GM23338 (cell line): ENCODE data around the gene MESP1. TPM values are rescaled to one million over a fixed set of nuclear protein-coding genes. Genes with fewer than 3 reads are reported as not detected.
"Not testable (repeated sequence)": the region's sequence is repeated elsewhere in the genome, so short reads cannot be mapped to it uniquely, and the experiment has no call there.

Experiments
- ATAC-seq: fragments of 200-7000 bp; cut with Tn5 transposase; 3 replicates; pipeline ENCODE4 v1.9.1; 2020
- DNase-seq: peaks from one replicate; pipeline ENCODE4 v3.0.0-alpha.2; 2015; ENCODE audit warnings: low spot score
- H2AFZ ChIP-seq: fragments of 200-600 bp; sonication (generic); 2 replicates; pipeline ENCODE4 v1.8.0; 2016; ENCODE audit warnings: antibody characterized with exemption, mild to moderate bottlenecking, moderate library complexity
- H3F3A ChIP-seq: fragments of 200-600 bp; sonication (generic); replicated peaks from 2 replicates; pipeline ENCODE4 v1.8.0; 2017; ENCODE audit warnings: antibody characterized with exemption, mixed run types, low read depth
- H3K27ac ChIP-seq: fragments of 200-600 bp; sonication (generic); 2 replicates; pipeline ENCODE4 v1.6.1; 2016; ENCODE audit warnings: low read depth
- H3K27me3 ChIP-seq: fragments of 200-600 bp; sonication (generic); 2 replicates; pipeline ENCODE4 v1.8.0; 2016; ENCODE audit warnings: mild to moderate bottlenecking, mixed run types, moderate library complexity; ENCODE audit not compliant: insufficient read depth
- H3K36me3 ChIP-seq: fragments of 200-600 bp; sonication (generic); 2 replicates; pipeline ENCODE4 v1.8.0; 2016; ENCODE audit warnings: mild to moderate bottlenecking; ENCODE audit not compliant: insufficient read depth
- H3K4me1 ChIP-seq: fragments of 200-600 bp; sonication (generic); 2 replicates; pipeline ENCODE4 v1.8.0; 2016; ENCODE audit warnings: mild to moderate bottlenecking, moderate library complexity; ENCODE audit not compliant: insufficient read depth
- H3K4me2 ChIP-seq: fragments of 200-600 bp; sonication (generic); 2 replicates; pipeline ENCODE4 v1.7.1; 2017; ENCODE audit warnings: mixed run types
- H3K4me3 ChIP-seq: fragments of 200-600 bp; sonication (generic); 2 replicates; pipeline ENCODE4 v1.6.1; 2016; ENCODE audit warnings: mixed run types
- H3K79me2 ChIP-seq: fragments of 200-600 bp; sonication (generic); replicated peaks from 2 replicates; pipeline ENCODE4 v1.8.0; 2017; ENCODE audit warnings: mild to moderate bottlenecking; ENCODE audit not compliant: insufficient read depth
- H3K9me2 ChIP-seq: fragments of 200-600 bp; sonication (generic); 2 replicates; pipeline ENCODE4 v1.8.0; 2017; ENCODE audit not compliant: insufficient read depth
- H4K20me1 ChIP-seq: fragments of 200-600 bp; sonication (generic); replicated peaks from 2 replicates; pipeline ENCODE4 v1.8.0; 2017; ENCODE audit warnings: mild to moderate bottlenecking; ENCODE audit not compliant: insufficient read depth
- H3K27ac Mint-ChIP-seq: 2 replicates; pipeline ENCODE4 v1.8.0; 2020; ENCODE audit warnings: inconsistent platforms, mild to moderate bottlenecking, moderate library complexity, mixed read lengths
- H3K27me3 Mint-ChIP-seq: 3 replicates; pipeline ENCODE4 v1.8.0; 2022; ENCODE audit warnings: low read depth, mild to moderate bottlenecking, moderate library complexity, mixed read lengths, inconsistent platforms; ENCODE audit not compliant: insufficient read depth, poor library complexity
- H3K36me3 Mint-ChIP-seq: 3 replicates; pipeline ENCODE4 v1.8.0; 2021; ENCODE audit warnings: low read depth, mild to moderate bottlenecking, inconsistent platforms, moderate library complexity, mixed read lengths
- H3K4me1 Mint-ChIP-seq: 3 replicates; pipeline ENCODE4 v1.8.0; 2020; ENCODE audit warnings: mild to moderate bottlenecking, inconsistent platforms, mixed read lengths
- H3K4me3 Mint-ChIP-seq: 3 replicates; pipeline ENCODE4 v1.8.0; 2021; ENCODE audit warnings: moderate library complexity, mild to moderate bottlenecking, inconsistent platforms, mixed read lengths
- H3K9me3 Mint-ChIP-seq: 3 replicates; pipeline ENCODE4 v1.8.0; 2020; ENCODE audit warnings: moderate library complexity, mild to moderate bottlenecking, inconsistent platforms, mixed read lengths
- CTCF ChIP-seq, 2 experiments: fragments of 200-600 bp in 1 of 2; sonication (generic) in 1 of 2; conservative IDR thresholded peaks; 2 replicates each; pipeline versions ENCODE4 v1.5.1 to v1.6.1; 2016 to 2017; ENCODE audit warnings: antibody characterized with exemption in 2 of 2, low read depth in 2 of 2, mild to moderate bottlenecking in 2 of 2, moderate library complexity in 1 of 2
- ETS1 ChIP-seq: IDR thresholded peaks from 2 replicates; pipeline ENCODE4 v1.6.1; 2016; ENCODE audit warnings: antibody characterized with exemption
- EZH2 ChIP-seq: fragments of 200-600 bp; sonication (generic); IDR thresholded peaks from one replicate; pipeline ENCODE4 v1.8.0; 2017; ENCODE audit warnings: antibody characterized with exemption, mild to moderate bottlenecking, low read depth; ENCODE audit not compliant: unreplicated experiment
- JUNB ChIP-seq: IDR thresholded peaks from one replicate; pipeline ENCODE4 v1.6.1; 2016; ENCODE audit warnings: antibody characterized with exemption; ENCODE audit not compliant: unreplicated experiment
- NANOG ChIP-seq: IDR thresholded peaks from 2 replicates; pipeline ENCODE4 v1.6.1; 2016; ENCODE audit warnings: antibody characterized with exemption, borderline replicate concordance
- POLR2AphosphoS5 ChIP-seq: IDR thresholded peaks from 2 replicates; pipeline ENCODE4 v1.6.1; 2016; ENCODE audit warnings: antibody characterized with exemption, low read depth
- STAT1 ChIP-seq: IDR thresholded peaks from one replicate; pipeline ENCODE4 v1.6.1; 2016; ENCODE audit warnings: antibody characterized with exemption; ENCODE audit not compliant: unreplicated experiment
- ZNF114 ChIP-seq: fragments of 250-450 bp; sonication (Bioruptor Pico); IDR thresholded peaks from 2 replicates; pipeline ENCODE4 v1.5.0; 2020; ENCODE audit warnings: mild to moderate bottlenecking, moderate library complexity
- polyA plus RNA-seq: library from polyadenylated mRNA; unstranded; fragments of >200 nt; fragmentation: Nextera tagmentation; extraction: Ambion mirVana; gene quantifications from 2 replicates; pipeline ENCODE4 v1.2.1, GENCODE V29; 2016
- total RNA-seq: library from RNA; depleted of rRNA; stranded (reverse); fragments of >200 nt; shearing (Covaris generic); gene quantifications from 2 replicates; pipeline ENCODE4 v1.2.3, GENCODE V29; 2014
- TF ChIP-seq, protein P1 (sequence below): IDR thresholded peaks from one replicate; pipeline ENCODE4 v1.6.1; 2018; ENCODE audit warnings: antibody characterized with exemption; ENCODE audit not compliant: unreplicated experiment

Gene MESP1
- total and polyA plus RNA-seq, 2 experiments from 2014 or later, result 0.21 to 0.91 TPM

GRCh38 chr15:89783111-89783860 lies 32.2 kb upstream of the MESP1 start (continued):
- no peak for TF ChIP-seq EZH2

DNA sequence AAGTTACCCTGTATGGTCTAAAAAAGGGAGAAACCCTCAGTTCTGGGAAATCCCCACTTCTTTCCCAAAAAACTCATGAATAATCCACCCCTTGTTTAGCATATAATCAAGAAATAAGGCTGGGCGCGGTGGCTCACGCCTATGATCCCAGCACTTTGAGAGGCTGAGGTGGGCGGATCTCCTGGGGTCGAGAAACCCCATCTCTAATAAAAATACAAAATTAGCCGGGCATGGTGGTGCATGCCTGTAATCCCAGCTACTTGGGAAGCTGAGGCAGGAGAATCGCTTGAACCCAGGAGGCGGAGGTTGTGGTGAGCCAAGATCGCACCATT lies 31.5 kb upstream of the MESP1 start:
- not testable (repeated sequence) for ATAC-seq, H3K27ac Mint-ChIP-seq, H4K20me1 ChIP-seq, H3K36me3 ChIP-seq, H3K27ac ChIP-seq, H3K4me3 Mint-ChIP-seq, H3K4me3 ChIP-seq, H2AFZ ChIP-seq, DNase-seq, H3K9me3 Mint-ChIP-seq, H3F3A ChIP-seq, H3K9me2 ChIP-seq, H3K79me2 ChIP-seq, H3K36me3 Mint-ChIP-seq, H3K4me2 ChIP-seq
- Mint-ChIP-seq H3K27me3 (peaks cover 13% of the 10 kb centered on the region), H3K4me1 (peaks cover 22% of the 10 kb centered on the region)
- Histone ChIP-seq H3K27me3 (peaks cover 15% of the 10 kb centered on the region), H3K4me1 (peaks cover 17% of the 10 kb centered on the region)

DNA sequence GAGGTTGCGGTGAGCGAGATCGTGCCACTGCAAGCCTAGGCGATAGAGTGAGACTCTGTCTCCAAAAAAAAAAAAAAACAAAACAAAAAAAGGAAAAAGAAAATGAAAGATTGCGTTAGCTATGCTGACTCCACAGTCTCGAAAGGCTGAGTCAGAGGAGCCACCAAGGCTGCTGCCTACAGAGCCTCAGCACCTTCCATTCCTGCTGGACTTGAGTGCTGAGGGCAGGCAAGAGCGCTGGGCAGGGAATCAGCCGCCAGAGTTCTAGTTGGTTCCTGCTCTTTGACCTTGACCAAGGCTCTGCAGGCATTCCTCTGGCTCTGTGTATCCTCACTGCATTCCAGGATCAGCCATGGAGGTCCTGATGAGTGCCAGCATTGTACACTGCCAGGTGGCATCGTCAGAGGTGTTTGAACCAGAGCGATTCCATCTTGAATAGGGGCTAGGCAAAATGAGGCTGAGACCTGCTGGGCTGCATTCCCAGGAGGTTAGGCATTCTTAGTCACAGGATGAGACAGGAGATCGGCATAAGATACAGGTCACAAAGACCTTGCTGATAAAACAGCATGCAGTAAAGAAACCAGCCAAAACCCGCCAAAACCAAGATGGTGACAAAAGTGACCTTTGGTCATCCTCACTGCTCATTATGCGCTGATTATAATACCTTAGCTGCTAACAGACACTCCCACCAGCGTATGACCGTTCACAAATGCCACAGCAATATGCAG lies 31.0 kb upstream of the MESP1 start:
- H3K9me2 ChIP-seq, result peaks cover 3% of the 10 kb centered on the region; the same call in 1 of the 2 replicates
- no peaks in the 10 kb centered on the region for H3F3A ChIP-seq
- no peak overlapping the region for H3K4me3 Mint-ChIP-seq
- H3K79me2 ChIP-seq, result no peaks in the 10 kb centered on the region
- no peak overlapping the region for H3K27ac Mint-ChIP-seq
- H4K20me1 ChIP-seq, result no peaks in the 10 kb centered on the region
- H3K4me1 ChIP-seq, result peaks cover 19% of the 10 kb centered on the region
- H3K27ac ChIP-seq, result no peak overlapping the region
- H3K4me2 ChIP-seq, result no peak overlapping the region
- no peak for ATAC-seq
- H3K36me3 Mint-ChIP-seq, result no peaks in the 10 kb centered on the region
- H3K27me3 Mint-ChIP-seq, result peaks cover 19% of the 10 kb centered on the region
- H3K4me3 ChIP-seq, result no peak overlapping the region
- H3K27me3 ChIP-seq, result peaks cover 20% of the 10 kb centered on the region
- H2AFZ ChIP-seq, result no peak overlapping the region
- DNase-seq, result no peak
- H3K36me3 ChIP-seq, result no peaks in the 10 kb centered on the region
- H3K4me1 Mint-ChIP-seq, result peaks cover 22% of the 10 kb centered on the region
- no peaks in the 10 kb centered on the region; the same call in 2 of the 3 replicates for H3K9me3 Mint-ChIP-seq
- TF ChIP-seq EZH2, result no peak
- TF ChIP-seq JUNB, result no peak
- TF ChIP-seq NANOG, result no peak
- no peak for TF ChIP-seq STAT1
- no peak for TF ChIP-seq ZNF114 (CRISPR knock-in tag)
- no peak for TF ChIP-seq POLR2AphosphoS5
- no peak for TF ChIP-seq CTCF (conservative IDR thresholded peaks at IDR 0.05; ENCODE audit: low read depth in 2 of 2)
- no peak for TF ChIP-seq ETS1
- TF ChIP-seq, protein P1, sequence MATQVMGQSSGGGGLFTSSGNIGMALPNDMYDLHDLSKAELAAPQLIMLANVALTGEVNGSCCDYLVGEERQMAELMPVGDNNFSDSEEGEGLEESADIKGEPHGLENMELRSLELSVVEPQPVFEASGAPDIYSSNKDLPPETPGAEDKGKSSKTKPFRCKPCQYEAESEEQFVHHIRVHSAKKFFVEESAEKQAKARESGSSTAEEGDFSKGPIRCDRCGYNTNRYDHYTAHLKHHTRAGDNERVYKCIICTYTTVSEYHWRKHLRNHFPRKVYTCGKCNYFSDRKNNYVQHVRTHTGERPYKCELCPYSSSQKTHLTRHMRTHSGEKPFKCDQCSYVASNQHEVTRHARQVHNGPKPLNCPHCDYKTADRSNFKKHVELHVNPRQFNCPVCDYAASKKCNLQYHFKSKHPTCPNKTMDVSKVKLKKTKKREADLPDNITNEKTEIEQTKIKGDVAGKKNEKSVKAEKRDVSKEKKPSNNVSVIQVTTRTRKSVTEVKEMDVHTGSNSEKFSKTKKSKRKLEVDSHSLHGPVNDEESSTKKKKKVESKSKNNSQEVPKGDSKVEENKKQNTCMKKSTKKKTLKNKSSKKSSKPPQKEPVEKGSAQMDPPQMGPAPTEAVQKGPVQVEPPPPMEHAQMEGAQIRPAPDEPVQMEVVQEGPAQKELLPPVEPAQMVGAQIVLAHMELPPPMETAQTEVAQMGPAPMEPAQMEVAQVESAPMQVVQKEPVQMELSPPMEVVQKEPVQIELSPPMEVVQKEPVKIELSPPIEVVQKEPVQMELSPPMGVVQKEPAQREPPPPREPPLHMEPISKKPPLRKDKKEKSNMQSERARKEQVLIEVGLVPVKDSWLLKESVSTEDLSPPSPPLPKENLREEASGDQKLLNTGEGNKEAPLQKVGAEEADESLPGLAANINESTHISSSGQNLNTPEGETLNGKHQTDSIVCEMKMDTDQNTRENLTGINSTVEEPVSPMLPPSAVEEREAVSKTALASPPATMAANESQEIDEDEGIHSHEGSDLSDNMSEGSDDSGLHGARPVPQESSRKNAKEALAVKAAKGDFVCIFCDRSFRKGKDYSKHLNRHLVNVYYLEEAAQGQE, result no peak
